Nephron progenitor cell (in vitro differentiated cells): Measurements from ENCODE around the gene REPIN1.

Experiments used
- DNase-seq: peaks from one replicate; pipeline ENCODE4 v3.0.0; 2021
- H3K27ac Mint-ChIP-seq: 2 replicates; pipeline ENCODE4 v1.8.0; 2021; ENCODE audit warnings: mild to moderate bottlenecking, moderate library complexity, mixed read lengths
- H3K27me3 Mint-ChIP-seq: 2 replicates; pipeline ENCODE4 v1.8.0; 2021; ENCODE audit warnings: mild to moderate bottlenecking, low read depth, mixed read lengths; ENCODE audit not compliant: poor library complexity
- H3K36me3 Mint-ChIP-seq: 2 replicates; pipeline ENCODE4 v1.8.0; 2021; ENCODE audit warnings: low read depth, mixed read lengths
- H3K4me1 Mint-ChIP-seq: 2 replicates; pipeline ENCODE4 v1.8.0; 2021; ENCODE audit warnings: mixed read lengths
- H3K4me3 Mint-ChIP-seq: 2 replicates; pipeline ENCODE4 v1.8.0; 2021; ENCODE audit warnings: mild to moderate bottlenecking, moderate library complexity, mixed read lengths
- H3K9me3 Mint-ChIP-seq: 2 replicates; pipeline ENCODE4 v1.8.0; 2021; ENCODE audit warnings: mild to moderate bottlenecking, moderate library complexity, mixed read lengths
- CTCF ChIP-seq: fragments of 200-600 bp; sonication (generic); IDR thresholded peaks from 2 replicates; pipeline ENCODE4 v1.5.0; 2021; ENCODE audit warnings: antibody characterized with exemption

The REPIN1 gene

GRCh38 chr7:150363370-150363769 is 5.3 kb upstream of the REPIN1 start:
- Mint-ChIP-seq H3K4me3 (no peak overlapping the region), H3K27ac (no peak overlapping the region), H3K4me1 (peaks cover 71% of the 10 kb centered on the region)

GRCh38 chr7:150363872-150364271 is 4.8 kb upstream of the REPIN1 start:
- no peak for DNase-seq
- Mint-ChIP-seq H3K4me1 (peaks cover 71% of the 10 kb centered on the region), H3K27me3 (no peaks in the 10 kb centered on the region), H3K36me3 (no peaks in the 10 kb centered on the region), H3K9me3 (no peaks in the 10 kb centered on the region), H3K4me3 (no peak overlapping the region), H3K27ac (peak overlapping the region; percentile 23)
- TF ChIP-seq CTCF, result no peak

More at GRCh38 chr7:150363370-150363769, 5.3 kb upstream of the REPIN1 start:
- Mint-ChIP-seq H3K36me3 (no peaks in the 10 kb centered on the region), H3K9me3 (no peaks in the 10 kb centered on the region), H3K27me3 (no peaks in the 10 kb centered on the region)
- TF ChIP-seq CTCF, result no peak
- no peak for DNase-seq

GRCh38 chr7:150365194-150365593 is 3.4 kb upstream of the REPIN1 start:
- Mint-ChIP-seq H3K4me1 (peaks cover 77% of the 10 kb centered on the region), H3K9me3 (no peaks in the 10 kb centered on the region), H3K27ac (no peak overlapping the region), H3K4me3 (no peak overlapping the region), H3K27me3 (no peaks in the 10 kb centered on the region), H3K36me3 (no peaks in the 10 kb centered on the region)
- no peak for DNase-seq
- no peak for TF ChIP-seq CTCF

GRCh38 chr7:150365673-150366398 is 2.8 kb upstream of the REPIN1 start:
- Mint-ChIP-seq H3K27me3 (no peaks in the 10 kb centered on the region), H3K9me3 (no peaks in the 10 kb centered on the region), H3K36me3 (peaks cover 4% of the 10 kb centered on the region), H3K4me3 (no peak overlapping the region), H3K4me1 (peaks cover 78% of the 10 kb centered on the region), H3K27ac (no peak overlapping the region)
- DNase-seq, result no peak
- no peak for TF ChIP-seq CTCF

- Mint-ChIP-seq H3K4me3 (peak overlapping the region; percentile 69), H3K36me3 (peaks cover 8% of the 10 kb centered on the region), H3K27ac (peak overlapping the region; percentile 95), H3K4me1 (peaks cover 64% of the 10 kb centered on the region), H3K27me3 (no peaks in the 10 kb centered on the region), H3K9me3 (no peaks in the 10 kb centered on the region)
- no peak for TF ChIP-seq CTCF
- no peak for DNase-seq
Observed at GRCh38 chr7:150367677-150368095, 936 bp upstream of the REPIN1 start.
